ENCODE measurements around the gene TSPAN19. TPM values are rescaled to one million over a fixed set of nuclear protein-coding genes. Genes with fewer than 3 reads are reported as not detected.
A peak's percentile ranks its signal among the peaks of the same experiment; 100 is the strongest.

TSPAN19 gene
- total RNA-seq = 0.33 TPM
- long read RNA-seq = 0 reads

DNA sequence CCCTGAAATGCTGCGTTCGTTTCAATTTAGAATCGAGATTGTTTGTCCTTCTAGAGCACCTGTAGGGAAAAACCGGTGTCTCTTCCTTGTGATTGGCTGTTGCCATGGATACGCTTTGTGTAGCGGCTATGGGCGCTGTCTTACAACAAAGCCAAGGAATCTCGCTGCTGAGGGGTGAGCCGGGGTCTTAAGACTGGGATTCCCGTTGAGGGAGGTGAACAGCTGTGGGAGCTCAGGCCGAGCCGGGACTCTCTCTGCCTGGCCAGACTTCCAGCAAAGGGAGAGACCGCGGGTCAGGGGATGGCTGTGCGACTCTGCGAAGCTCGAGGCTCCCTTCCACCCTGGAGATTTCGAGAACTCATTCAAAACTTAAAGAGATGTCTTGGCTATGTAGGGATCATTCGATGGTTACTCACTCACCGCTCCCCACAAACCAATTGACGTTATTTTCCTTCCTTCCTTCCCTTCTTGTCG is at the start of gene TSPAN19, which contains the start of gene LRRIQ1:
Gene TSPAN19, minus strand, starts transcription at position 44 of the 474 bp plus-strand sequence. CDS start 6,331 bp downstream, outside the sequence.
Gene LRRIQ1, plus strand, starts transcription at position 118 of the 474 bp plus-strand sequence. CDS start 1,826 bp downstream, outside the sequence.
- Histone ChIP-seq H3K9me3 (replicated peaks) (no peaks in the 10 kb centered on the region), H3K27ac (replicated peaks) (no peak within 1 kb of the TSS), H3K27me3 (ENCODE audit: low read depth) (peaks cover 9% of the 10 kb centered on the region), H3K4me1 (peaks cover 12% of the 10 kb centered on the region), H3K36me3 (no peaks in the 10 kb centered on the region), H3K4me3 (peak within 1 kb of the TSS; percentile 69)
- TF ChIP-seq, protein P1, sequence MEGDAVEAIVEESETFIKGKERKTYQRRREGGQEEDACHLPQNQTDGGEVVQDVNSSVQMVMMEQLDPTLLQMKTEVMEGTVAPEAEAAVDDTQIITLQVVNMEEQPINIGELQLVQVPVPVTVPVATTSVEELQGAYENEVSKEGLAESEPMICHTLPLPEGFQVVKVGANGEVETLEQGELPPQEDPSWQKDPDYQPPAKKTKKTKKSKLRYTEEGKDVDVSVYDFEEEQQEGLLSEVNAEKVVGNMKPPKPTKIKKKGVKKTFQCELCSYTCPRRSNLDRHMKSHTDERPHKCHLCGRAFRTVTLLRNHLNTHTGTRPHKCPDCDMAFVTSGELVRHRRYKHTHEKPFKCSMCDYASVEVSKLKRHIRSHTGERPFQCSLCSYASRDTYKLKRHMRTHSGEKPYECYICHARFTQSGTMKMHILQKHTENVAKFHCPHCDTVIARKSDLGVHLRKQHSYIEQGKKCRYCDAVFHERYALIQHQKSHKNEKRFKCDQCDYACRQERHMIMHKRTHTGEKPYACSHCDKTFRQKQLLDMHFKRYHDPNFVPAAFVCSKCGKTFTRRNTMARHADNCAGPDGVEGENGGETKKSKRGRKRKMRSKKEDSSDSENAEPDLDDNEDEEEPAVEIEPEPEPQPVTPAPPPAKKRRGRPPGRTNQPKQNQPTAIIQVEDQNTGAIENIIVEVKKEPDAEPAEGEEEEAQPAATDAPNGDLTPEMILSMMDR (IDR thresholded peaks at IDR 0.05; ENCODE audit: borderline replicate concordance) = no peak
- intact Hi-C loops (cut with micrococcal nuclease) = no loop called here
- DNase-seq = peak; percentile 20

DNA sequence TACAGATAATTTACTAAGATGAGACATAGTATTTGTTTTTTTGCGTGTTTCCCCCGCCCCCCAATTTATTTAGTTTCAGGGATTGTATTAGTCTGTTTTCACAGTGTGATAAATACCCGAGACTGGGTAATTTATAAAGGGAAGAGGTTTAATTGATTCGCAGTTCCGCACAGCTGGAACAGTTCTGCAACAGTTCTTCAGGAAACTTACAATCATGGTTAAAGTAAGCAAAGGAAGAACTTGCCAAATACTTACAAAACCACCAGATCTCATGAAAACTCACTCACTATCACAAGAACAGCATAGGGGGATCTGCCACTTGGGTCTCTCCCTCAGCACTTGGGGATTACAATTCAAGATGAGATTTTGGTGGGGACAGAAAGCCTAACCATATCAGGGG is 49.0 kb upstream of the TSPAN19 start:
- no peak for DNase-seq
- H3K27ac ChIP-seq (replicated peaks) = no peak overlapping the region
- H3K9me3 ChIP-seq (replicated peaks) = no peaks in the 10 kb centered on the region
- intact Hi-C loops (cut with micrococcal nuclease) = no loop called here
- H3K4me3 ChIP-seq = no peak overlapping the region
- H3K4me1 ChIP-seq = no peaks in the 10 kb centered on the region
- H3K27me3 ChIP-seq (ENCODE audit: low read depth) = no peaks in the 10 kb centered on the region
- no peaks in the 10 kb centered on the region for H3K36me3 ChIP-seq
- TF ChIP-seq, protein P1 (IDR thresholded peaks at IDR 0.05; ENCODE audit: borderline replicate concordance) = no peak

DNA sequence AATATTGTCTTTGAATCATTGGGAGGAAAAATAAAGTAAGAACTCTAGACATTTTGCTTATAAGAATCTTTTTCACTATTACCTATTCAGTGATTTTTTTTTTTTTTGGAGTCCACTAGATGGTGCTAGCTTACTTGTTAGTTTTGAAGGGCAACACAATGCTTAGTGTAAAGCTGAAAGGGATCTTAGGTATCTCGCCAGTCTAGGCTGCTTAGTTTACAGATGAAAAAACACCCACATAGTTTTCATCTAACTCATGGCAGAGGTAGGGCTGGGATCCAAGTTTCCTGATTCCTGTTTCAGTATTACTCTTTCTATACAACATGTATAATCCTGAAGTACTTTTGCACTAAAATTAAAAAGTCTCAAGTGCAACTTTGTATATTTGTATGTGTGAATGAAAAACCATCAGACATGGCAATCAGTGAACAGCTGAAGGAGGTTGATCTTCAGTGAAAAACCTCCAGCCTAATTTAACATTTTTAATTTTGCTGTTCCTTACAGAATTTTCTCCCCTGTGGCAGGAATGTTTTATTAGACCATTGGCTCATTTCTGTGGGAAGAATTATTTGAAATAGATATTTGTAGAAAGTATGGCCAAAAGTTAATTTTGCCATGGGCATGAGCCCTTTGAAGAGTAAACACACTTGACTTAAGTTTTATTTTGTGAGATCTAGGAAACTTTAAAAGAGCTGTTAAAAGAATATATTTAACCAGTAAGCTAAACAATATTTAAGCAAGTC is 40.8 kb upstream of the TSPAN19 start:
- no peaks in the 10 kb centered on the region for H3K36me3 ChIP-seq
- intact Hi-C loops (cut with micrococcal nuclease) = no loop called here
- TF ChIP-seq, protein P1 (IDR thresholded peaks at IDR 0.05; ENCODE audit: borderline replicate concordance) = peak; percentile 44

DNA sequence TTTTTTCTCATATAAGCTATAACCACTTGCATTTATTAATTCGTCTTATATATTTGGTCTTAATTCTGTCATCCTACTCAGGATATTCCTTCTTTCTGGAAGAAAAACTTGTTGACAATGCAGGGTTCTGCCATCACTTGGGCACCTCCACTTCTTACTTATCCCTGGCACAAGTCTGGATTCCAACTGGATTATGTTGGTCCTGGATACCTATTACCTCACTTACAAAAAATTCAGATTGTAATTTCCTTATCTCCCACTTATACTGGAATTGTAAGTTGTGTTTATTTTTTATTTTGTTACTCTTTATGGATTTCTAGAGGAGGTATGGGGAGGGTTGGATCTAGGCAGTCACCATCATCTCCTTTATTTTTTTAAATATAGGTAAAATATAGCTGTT is 36.7 kb upstream of the TSPAN19 start:
- Histone ChIP-seq H3K9me3 (replicated peaks) (no peaks in the 10 kb centered on the region), H3K27me3 (ENCODE audit: low read depth) (no peaks in the 10 kb centered on the region), H3K4me3 (no peak overlapping the region), H3K4me1 (no peaks in the 10 kb centered on the region), H3K27ac (replicated peaks) (no peak overlapping the region), H3K36me3 (no peaks in the 10 kb centered on the region)
- DNase-seq = no peak
- TF ChIP-seq, protein P1 (IDR thresholded peaks at IDR 0.05; ENCODE audit: borderline replicate concordance) = no peak
- intact Hi-C loops (cut with micrococcal nuclease) = no loop called here

More for the DNA sequence above, 40.8 kb upstream of the TSPAN19 start:
- Histone ChIP-seq H3K4me3 (no peak overlapping the region), H3K27me3 (ENCODE audit: low read depth) (no peaks in the 10 kb centered on the region), H3K4me1 (no peaks in the 10 kb centered on the region), H3K9me3 (replicated peaks) (no peaks in the 10 kb centered on the region), H3K27ac (replicated peaks) (no peak overlapping the region)
- DNase-seq = no peak

DNA sequence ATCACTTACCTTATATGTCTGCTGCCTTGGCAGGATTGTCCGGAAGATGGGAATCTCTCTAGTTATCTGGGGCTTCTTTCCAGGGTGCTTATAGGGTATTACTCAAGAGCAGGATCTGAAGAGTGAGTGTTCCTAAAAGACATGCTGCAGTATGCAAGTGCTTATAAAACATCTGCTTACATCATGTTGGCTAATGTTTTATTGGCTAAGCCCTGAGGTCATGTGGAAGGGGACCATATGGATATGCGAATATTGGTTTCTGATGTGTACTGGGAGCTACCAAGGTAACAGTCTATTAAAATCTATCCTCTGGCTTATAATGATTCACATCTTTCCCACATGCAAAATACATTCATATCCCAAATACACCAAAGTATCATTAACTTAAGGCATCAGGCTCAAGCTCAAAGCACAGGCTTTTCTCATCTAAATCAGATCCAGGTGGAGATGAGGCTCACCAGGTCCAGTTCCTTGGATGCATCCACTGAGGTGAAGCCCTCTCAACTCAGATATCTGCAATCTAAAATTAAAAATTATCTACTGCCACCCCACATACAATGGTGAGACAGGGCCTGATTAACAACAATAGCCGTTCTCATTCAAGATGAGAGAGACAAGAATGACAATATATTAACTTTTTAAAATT is 29.9 kb upstream of the TSPAN19 start:
- no peaks in the 10 kb centered on the region for H3K36me3 ChIP-seq

More for the DNA sequence above, 29.9 kb upstream of the TSPAN19 start:
- H3K27me3 ChIP-seq (ENCODE audit: low read depth) = no peaks in the 10 kb centered on the region
- TF ChIP-seq, protein P1 (IDR thresholded peaks at IDR 0.05; ENCODE audit: borderline replicate concordance) = no peak
- no peak overlapping the region for H3K27ac ChIP-seq (replicated peaks)
- no peak for DNase-seq
- no peak overlapping the region for H3K4me3 ChIP-seq
- H3K4me1 ChIP-seq = no peaks in the 10 kb centered on the region
- H3K9me3 ChIP-seq (replicated peaks) = no peaks in the 10 kb centered on the region
- intact Hi-C loops (cut with micrococcal nuclease) = no loop called here

Data from left ventricle myocardium inferior (tissue), 1 donor.